GM12878 (cell line): ENCODE measurements around the gene SRXN1. TPM values are rescaled to one million over a fixed set of nuclear protein-coding genes. Genes with fewer than 3 reads are reported as not detected.
A peak's percentile ranks its signal among the peaks of the same experiment; 100 is the strongest.

Experiments used
- ATAC-seq: fragments of 200-7000 bp; cut with Tn5 transposase; 3 replicates; pipeline ENCODE4 v1.9.1; 2020; ENCODE audit warnings: mild to moderate bottlenecking, moderate library complexity
- BruUV-seq: library from RNA; stranded (reverse); fragments of 400-500 nt; replicated peaks from 2 replicates; lab custom pipeline; 2021; lab: Mats Ljungman, UMichigan
- CTCF ChIA-PET: fragments of 300-600 bp; sonication (Branson Sonifier 250); formaldehyde crosslinking; extraction: SDS; loops from one replicate; lab custom pipeline; 2021; ENCODE audit warnings: inconsistent platforms; lab: Yijun Ruan, JAX
- POLR2A ChIA-PET: fragments of 350-600 bp; formaldehyde crosslinking; extraction: SDS; loops from one replicate; lab custom pipeline; 2021; ENCODE audit warnings: inconsistent platforms; lab: Charles Lee
- RAD21 ChIA-PET: fragments of 300-600 bp; sonication (Branson Sonifier 250); formaldehyde crosslinking; loops from one replicate; lab custom pipeline; 2023; ENCODE audit warnings: antibody characterized with exemption; ENCODE audit not compliant: unreplicated experiment; lab: Charles Lee
- SMC1A ChIA-PET: fragments of 300-600 bp; sonication (Branson Sonifier 250); formaldehyde crosslinking; loops from one replicate; lab custom pipeline; 2023; ENCODE audit not compliant: unreplicated experiment, uncharacterized antibody; lab: Charles Lee
- DNase-seq: peaks from one replicate; pipeline ENCODE4 v3.0.0-alpha.2; 2011; ENCODE audit warnings: low read depth, low spot score
- FAIRE-seq: peaks from 3 replicates; lab custom pipeline; 2011; peaks lifted over from hg19 to GRCh38; lab: Jason Lieb, UNC
- H2AFZ ChIP-seq: 2 replicates; pipeline ENCODE4 v1.6.0; 2011; ENCODE audit warnings: low read depth, low read length, control low read depth; ENCODE audit not compliant: control insufficient read depth
- H3K27ac ChIP-seq: 2 replicates; pipeline ENCODE4 v1.5.1; 2011; ENCODE audit warnings: control low read depth; ENCODE audit not compliant: control insufficient read depth, insufficient read depth
- H3K27me3 ChIP-seq, 2 experiments: replicated peaks in 1 of 2; 2 replicates each; pipeline versions ENCODE4 v1.6.0 to v1.6.1; 2011; ENCODE audit warnings: low read length in 1 of 2; ENCODE audit not compliant: control insufficient read depth in 2 of 2, insufficient read depth in 2 of 2
- H3K36me3 ChIP-seq, 2 experiments: 2 replicates each; pipeline ENCODE4 v1.5.1; 2011; ENCODE audit warnings: low read length in 1 of 2; ENCODE audit not compliant: control insufficient read depth in 2 of 2, insufficient read depth in 2 of 2
- H3K4me1 ChIP-seq: 2 replicates; pipeline ENCODE4 v1.6.1; 2011; ENCODE audit warnings: mild to moderate bottlenecking, low read length, moderate library complexity, mixed read lengths; ENCODE audit not compliant: control insufficient read depth, insufficient read depth
- H3K4me2 ChIP-seq: 2 replicates; pipeline ENCODE4 v1.6.0; 2011; ENCODE audit warnings: control low read depth; ENCODE audit not compliant: control insufficient read depth, insufficient read depth
- H3K4me3 ChIP-seq: fragments of 200-600 bp; sonication (generic); 2 replicates; pipeline ENCODE4 v1.5.1; 2016
- H3K79me2 ChIP-seq: 2 replicates; pipeline ENCODE4 v1.6.0; 2011; ENCODE audit warnings: low read length; ENCODE audit not compliant: control insufficient read depth, insufficient read depth
- H3K9ac ChIP-seq: 2 replicates; pipeline ENCODE4 v1.8.0; 2011; ENCODE audit warnings: low read length, control low read depth, mixed read lengths; ENCODE audit not compliant: control insufficient read depth, insufficient read depth
- H3K9me3 ChIP-seq: replicated peaks from 3 replicates; pipeline ENCODE4 v1.5.1; 2011; ENCODE audit warnings: mild to moderate bottlenecking, low read length; ENCODE audit not compliant: control insufficient read depth, insufficient read depth
- H4K20me1 ChIP-seq: 2 replicates; pipeline ENCODE4 v1.6.0; 2011; ENCODE audit not compliant: control insufficient read depth, insufficient read depth
- ASH2L ChIP-seq: fragments of 300-600, 200-600 bp; sonication (generic); IDR thresholded peaks from 2 replicates; pipeline ENCODE4 v1.6.1; 2017; ENCODE audit warnings: low read depth, mild to moderate bottlenecking, borderline replicate concordance
- IKZF1 ChIP-seq: fragments of 450-650 bp; conservative IDR thresholded peaks from 2 replicates; pipeline ENCODE4 v1.6.1; 2017; ENCODE audit warnings: antibody characterized with exemption, mild to moderate bottlenecking
- MEF2B ChIP-seq: fragments of 450-650 bp; IDR thresholded peaks from 2 replicates; pipeline ENCODE4 v1.6.1; 2018; ENCODE audit warnings: mild to moderate bottlenecking, moderate library complexity; ENCODE audit not compliant: partially characterized antibody, poor library complexity, severe bottlenecking
- MXI1 ChIP-seq: fragments of 150-350 bp; IDR thresholded peaks from 2 replicates; pipeline ENCODE4 v1.6.1; 2011; ENCODE audit warnings: low read depth, mild to moderate bottlenecking, inconsistent platforms, low read length, improper control_type of control experiment
- PAX5 ChIP-seq: IDR thresholded peaks from 2 replicates; pipeline ENCODE4 v1.6.1; 2011; ENCODE audit warnings: low read depth, low read length, borderline replicate concordance
- SREBF1 ChIP-seq: IDR thresholded peaks from 2 replicates; pipeline ENCODE4 v1.6.1; 2012; ENCODE audit warnings: mild to moderate bottlenecking, low read length
- SUZ12 ChIP-seq: fragments of 200-600 bp; sonication (generic); IDR thresholded peaks from one replicate; pipeline ENCODE4 v1.6.1; 2018; ENCODE audit warnings: antibody characterized with exemption, mild to moderate bottlenecking; ENCODE audit not compliant: unreplicated experiment
- WGBS: methylation state at CpG from one replicate; pipeline ENCODE4 v1.1.6; 2016; ENCODE audit warnings: low lambda C conversion rate; ENCODE audit not compliant: insufficient replicate concordance, insufficient coverage; ENCODE audit errors: missing lambda C conversion rate; 5-methylcytosine and 5-hydroxymethylcytosine counted together
- in situ Hi-C: fragments of 300-500 bp; cut with MboI; formaldehyde crosslinking; loops from 9 replicates; pipeline ENCODE4 v1.14.3; 2018; ENCODE audit warnings: mixed read lengths
- intact Hi-C: fragments of 100-400 bp; cut with micrococcal nuclease; formaldehyde crosslinking; loops from one replicate; pipeline ENCODE4 v1.14.2; 2022; ENCODE audit not compliant: unreplicated experiment
- polyA plus RNA-seq, 11 experiments: library from polyadenylated mRNA; depleted of rRNA in 4 of 11; unstranded in 6 of 11; stranded (reverse) in 5 of 11; fragments of >200 nt; fragmentation: Nextera tagmentation in 4 of 11; fragmentation: Illumina TruSeq in 1 of 11; extraction: Ambion mirVana in 4 of 11; extraction: Trizol in 1 of 11; gene quantifications; 1 replicate in 1 of 11; 2 replicates in 10 of 11; pipeline versions ENCODE4 v1.2.1 to v1.2.3, GENCODE V29; 2011 to 2016; ENCODE audit warnings: inconsistent platforms in 2 of 11, missing spikeins in 2 of 11, low read depth in 1 of 11
- total RNA-seq, 4 experiments: library from RNA; depleted of rRNA in 3 of 4; stranded (reverse); fragments of >200 nt in 3 of 4; fragmentation: Illumina TruSeq in 1 of 4; extraction: Trizol in 1 of 4; gene quantifications; 2 replicates each; pipeline versions ENCODE4 v1.2.1 to v1.2.3, GENCODE V29; 2013 to 2021
- TF ChIP-seq, protein P1 (sequence below): fragments of 450-650 bp; formaldehyde crosslinking; IDR thresholded peaks from 2 replicates; pipeline ENCODE4 v1.4.0; 2020; ENCODE audit warnings: mild to moderate bottlenecking, moderate library complexity
- TF ChIP-seq, protein P2 (sequence below): fragments of 450-650 bp; IDR thresholded peaks from 2 replicates; pipeline ENCODE4 v1.6.1; 2017; ENCODE audit warnings: low read depth, mild to moderate bottlenecking, moderate library complexity

Gene SRXN1
- total and polyA plus RNA-seq, 10 of the 15 experiments (the other 5 are each of a cell fraction or from before 2014, with no cell fraction given) = 4.1 to 20.5 (median 15.6) TPM

DNA sequence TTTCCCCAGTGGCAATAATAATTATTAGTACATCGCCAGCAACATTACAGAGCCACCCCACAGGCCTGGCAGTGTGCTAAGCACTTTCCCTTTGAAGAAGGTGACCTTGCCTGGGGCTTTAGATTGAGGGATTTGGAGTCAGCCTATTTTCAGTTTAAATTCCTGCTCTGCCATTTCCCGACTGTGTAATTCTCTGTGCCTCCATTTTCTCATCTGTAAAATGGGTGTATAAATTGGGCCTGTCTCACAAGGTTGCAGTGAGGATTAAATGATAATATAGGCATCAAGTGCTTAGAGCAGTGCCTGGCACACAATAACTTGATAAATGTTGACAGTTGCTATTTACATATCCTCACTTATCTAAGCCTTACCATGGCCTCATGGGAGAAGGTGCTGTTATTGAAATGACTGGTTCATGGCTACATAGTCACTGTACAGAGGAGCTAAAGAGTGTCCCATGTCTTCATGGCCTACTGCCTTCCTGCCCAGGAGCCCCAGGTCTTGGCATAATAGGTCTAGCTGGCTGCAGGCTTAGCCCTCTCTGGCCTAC lies 27.7 kb upstream of the SRXN1 start:
- intact Hi-C loops = no loop called here
- Histone ChIP-seq H3K4me1 (peaks cover 4% of the 10 kb centered on the region; the same call in 1 of the 2 replicates), H3K9ac (no peak overlapping the region), H3K27ac (no peak overlapping the region), H3K9me3 (no peaks in the 10 kb centered on the region), H4K20me1 (no peaks in the 10 kb centered on the region), H3K36me3 (no peaks in the 10 kb centered on the region), H2AFZ (no peak overlapping the region), H3K4me2 (no peak overlapping the region), H3K79me2 (no peaks in the 10 kb centered on the region), H3K27me3 (peaks cover 2 to 5% of the 10 kb centered on the region in 2 experiments; a peak in 3 of 4 replicates), H3K4me3 (no peak overlapping the region)
- no peak for FAIRE-seq
- DNase-seq = no peak
- SMC1A ChIA-PET = interaction anchor here (0.6 kb wide), 1 partner anchor 206 kb away, joined by 3 read pairs; no protein-coding TSS in a partner anchor
- no TSS peak for BruUV-seq
- POLR2A ChIA-PET = no interaction called here
- in situ Hi-C loops = no loop called here
- TF ChIP-seq SREBF1 (no peak), MEF2B (peak; percentile 47)
- ATAC-seq = peak; percentile 47
- CTCF ChIA-PET = interaction anchor here (1.5 kb wide), 1 partner anchor 120 kb away, joined by 3 read pairs; no protein-coding TSS in a partner anchor
- 0% methylated on average over 2 of the region's 2 CpGs for WGBS
- RAD21 ChIA-PET = no interaction called here

DNA sequence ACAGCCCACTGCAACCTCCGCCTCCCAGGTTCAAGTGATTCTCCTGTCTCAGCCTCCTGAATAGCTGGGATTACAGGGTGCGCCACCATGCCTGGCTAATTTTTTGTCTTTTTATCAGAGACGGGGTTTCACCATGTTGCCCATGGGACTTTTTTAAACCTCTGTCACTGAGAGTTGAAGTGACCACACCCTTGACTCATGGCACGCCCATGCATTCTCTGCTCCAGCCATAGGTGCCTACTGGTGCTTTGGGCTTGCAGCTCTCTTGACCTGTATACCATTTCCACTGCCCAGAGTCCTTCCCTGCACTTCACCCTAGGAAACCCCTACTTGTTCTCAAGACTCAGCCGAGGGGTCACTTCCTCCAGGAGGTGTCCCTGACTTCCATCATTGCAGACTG lies 25.0 kb upstream of the SRXN1 start:
- SMC1A ChIA-PET = no interaction called here
- Histone ChIP-seq H4K20me1 (no peaks in the 10 kb centered on the region), H3K9ac (no peak overlapping the region), H3K9me3 (no peaks in the 10 kb centered on the region), H3K4me1 (peaks cover 4% of the 10 kb centered on the region; the same call in 1 of the 2 replicates), H3K4me3 (no peak overlapping the region), H3K36me3 (no peaks in the 10 kb centered on the region), H3K4me2 (no peak overlapping the region), H3K27me3 (peaks cover 3 to 9% of the 10 kb centered on the region in 2 experiments), H3K27ac (no peak overlapping the region), H3K79me2 (no peaks in the 10 kb centered on the region), H2AFZ (no peak overlapping the region)
- ATAC-seq = peak; percentile 75
- DNase-seq = no peak
- WGBS = 16% methylated on average over 5 of the region's 5 CpGs
- in situ Hi-C loops = no loop called here
- RAD21 ChIA-PET = no interaction called here
- intact Hi-C loops = no loop called here
- CTCF ChIA-PET = interaction anchor here (0.7 to 2.3 kb wide), 3 partner anchors 10 to 115 kb away, joined by 3 to 10 read pairs (median 5); no protein-coding TSS in a partner anchor
- FAIRE-seq = no peak
- BruUV-seq = no TSS peak
- POLR2A ChIA-PET = no interaction called here
- TF ChIP-seq SUZ12 = no peak
- no peak for TF ChIP-seq PAX5
- TF ChIP-seq ASH2L = no peak
- TF ChIP-seq MXI1 = no peak
- TF ChIP-seq, protein P1, sequence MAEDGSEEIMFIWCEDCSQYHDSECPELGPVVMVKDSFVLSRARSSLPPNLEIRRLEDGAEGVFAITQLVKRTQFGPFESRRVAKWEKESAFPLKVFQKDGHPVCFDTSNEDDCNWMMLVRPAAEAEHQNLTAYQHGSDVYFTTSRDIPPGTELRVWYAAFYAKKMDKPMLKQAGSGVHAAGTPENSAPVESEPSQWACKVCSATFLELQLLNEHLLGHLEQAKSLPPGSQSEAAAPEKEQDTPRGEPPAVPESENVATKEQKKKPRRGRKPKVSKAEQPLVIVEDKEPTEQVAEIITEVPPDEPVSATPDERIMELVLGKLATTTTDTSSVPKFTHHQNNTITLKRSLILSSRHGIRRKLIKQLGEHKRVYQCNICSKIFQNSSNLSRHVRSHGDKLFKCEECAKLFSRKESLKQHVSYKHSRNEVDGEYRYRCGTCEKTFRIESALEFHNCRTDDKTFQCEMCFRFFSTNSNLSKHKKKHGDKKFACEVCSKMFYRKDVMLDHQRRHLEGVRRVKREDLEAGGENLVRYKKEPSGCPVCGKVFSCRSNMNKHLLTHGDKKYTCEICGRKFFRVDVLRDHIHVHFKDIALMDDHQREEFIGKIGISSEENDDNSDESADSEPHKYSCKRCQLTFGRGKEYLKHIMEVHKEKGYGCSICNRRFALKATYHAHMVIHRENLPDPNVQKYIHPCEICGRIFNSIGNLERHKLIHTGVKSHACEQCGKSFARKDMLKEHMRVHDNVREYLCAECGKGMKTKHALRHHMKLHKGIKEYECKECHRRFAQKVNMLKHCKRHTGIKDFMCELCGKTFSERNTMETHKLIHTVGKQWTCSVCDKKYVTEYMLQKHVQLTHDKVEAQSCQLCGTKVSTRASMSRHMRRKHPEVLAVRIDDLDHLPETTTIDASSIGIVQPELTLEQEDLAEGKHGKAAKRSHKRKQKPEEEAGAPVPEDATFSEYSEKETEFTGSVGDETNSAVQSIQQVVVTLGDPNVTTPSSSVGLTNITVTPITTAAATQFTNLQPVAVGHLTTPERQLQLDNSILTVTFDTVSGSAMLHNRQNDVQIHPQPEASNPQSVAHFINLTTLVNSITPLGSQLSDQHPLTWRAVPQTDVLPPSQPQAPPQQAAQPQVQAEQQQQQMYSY (CRISPR knock-in tag) = no peak
- TF ChIP-seq, protein P2, sequence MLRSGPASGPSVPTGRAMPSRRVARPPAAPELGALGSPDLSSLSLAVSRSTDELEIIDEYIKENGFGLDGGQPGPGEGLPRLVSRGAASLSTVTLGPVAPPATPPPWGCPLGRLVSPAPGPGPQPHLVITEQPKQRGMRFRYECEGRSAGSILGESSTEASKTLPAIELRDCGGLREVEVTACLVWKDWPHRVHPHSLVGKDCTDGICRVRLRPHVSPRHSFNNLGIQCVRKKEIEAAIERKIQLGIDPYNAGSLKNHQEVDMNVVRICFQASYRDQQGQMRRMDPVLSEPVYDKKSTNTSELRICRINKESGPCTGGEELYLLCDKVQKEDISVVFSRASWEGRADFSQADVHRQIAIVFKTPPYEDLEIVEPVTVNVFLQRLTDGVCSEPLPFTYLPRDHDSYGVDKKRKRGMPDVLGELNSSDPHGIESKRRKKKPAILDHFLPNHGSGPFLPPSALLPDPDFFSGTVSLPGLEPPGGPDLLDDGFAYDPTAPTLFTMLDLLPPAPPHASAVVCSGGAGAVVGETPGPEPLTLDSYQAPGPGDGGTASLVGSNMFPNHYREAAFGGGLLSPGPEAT = no peak
- no peak for TF ChIP-seq IKZF1
